22Rv1 (cell line): ENCODE measurements around the gene KDM5A.
"Not testable (repeated sequence)": the region's sequence is repeated elsewhere in the genome, so short reads cannot be mapped to it uniquely, and the experiment has no call there.

Experiments used
- ZFX ChIP-seq: fragments of 450-650 bp; IDR thresholded peaks from 2 replicates; pipeline ENCODE4 v1.6.1; 2017; ENCODE audit warnings: antibody characterized with exemption, borderline replicate concordance
- TF ChIP-seq, protein P1 (sequence below): fragments of 450-650 bp; IDR thresholded peaks from 2 replicates; pipeline ENCODE4 v1.5.1; 2017; ENCODE audit warnings: mild to moderate bottlenecking

DNA sequence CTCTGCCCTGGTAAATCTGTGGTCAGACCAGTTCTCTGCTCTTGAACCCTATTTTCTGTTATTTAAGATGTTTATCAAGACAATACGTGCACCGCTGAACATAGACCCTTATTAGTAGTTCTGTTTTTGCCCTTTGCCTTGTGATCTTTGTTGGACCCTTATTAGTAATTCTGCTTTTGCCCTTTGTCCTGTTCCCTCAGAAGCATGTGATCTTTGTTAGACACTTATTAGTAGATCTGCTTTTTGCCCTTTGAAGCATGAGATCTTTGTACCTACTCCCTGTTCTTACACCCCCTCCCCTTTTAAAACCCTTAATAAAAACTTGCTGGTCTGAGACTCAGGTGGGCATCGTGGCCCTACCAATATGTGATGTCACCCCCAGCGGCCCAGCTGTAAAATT lies 153.2 kb downstream of the KDM5A start:
- TF ChIP-seq, protein P1, sequence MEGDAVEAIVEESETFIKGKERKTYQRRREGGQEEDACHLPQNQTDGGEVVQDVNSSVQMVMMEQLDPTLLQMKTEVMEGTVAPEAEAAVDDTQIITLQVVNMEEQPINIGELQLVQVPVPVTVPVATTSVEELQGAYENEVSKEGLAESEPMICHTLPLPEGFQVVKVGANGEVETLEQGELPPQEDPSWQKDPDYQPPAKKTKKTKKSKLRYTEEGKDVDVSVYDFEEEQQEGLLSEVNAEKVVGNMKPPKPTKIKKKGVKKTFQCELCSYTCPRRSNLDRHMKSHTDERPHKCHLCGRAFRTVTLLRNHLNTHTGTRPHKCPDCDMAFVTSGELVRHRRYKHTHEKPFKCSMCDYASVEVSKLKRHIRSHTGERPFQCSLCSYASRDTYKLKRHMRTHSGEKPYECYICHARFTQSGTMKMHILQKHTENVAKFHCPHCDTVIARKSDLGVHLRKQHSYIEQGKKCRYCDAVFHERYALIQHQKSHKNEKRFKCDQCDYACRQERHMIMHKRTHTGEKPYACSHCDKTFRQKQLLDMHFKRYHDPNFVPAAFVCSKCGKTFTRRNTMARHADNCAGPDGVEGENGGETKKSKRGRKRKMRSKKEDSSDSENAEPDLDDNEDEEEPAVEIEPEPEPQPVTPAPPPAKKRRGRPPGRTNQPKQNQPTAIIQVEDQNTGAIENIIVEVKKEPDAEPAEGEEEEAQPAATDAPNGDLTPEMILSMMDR: not testable (repeated sequence)
- not testable (repeated sequence) for TF ChIP-seq ZFX
